Naive thymus-derived CD4-positive, alpha-beta T cell (primary cell): ENCODE measurements around the gene NUDT14. TPM values are rescaled to one million over a fixed set of nuclear protein-coding genes. Genes with fewer than 3 reads are reported as not detected.
A peak's percentile ranks its signal among the peaks of the same experiment; 100 is the strongest.

Experiments
- ATAC-seq: fragments of 150-1000 bp; cut with Tn5 transposase; 2 replicates; pipeline ENCODE4 v1.10.0; 2021; ENCODE audit warnings: mild to moderate bottlenecking, moderate library complexity
- CTCF ChIA-PET: fragments of 350-600 bp; sonication (Branson Sonifier 250); formaldehyde crosslinking; loops from one replicate; lab custom pipeline; 2021; ENCODE audit warnings: antibody characterized with exemption; lab: Charles Lee
- POLR2A ChIA-PET: fragments of 350-600 bp; sonication (Branson Sonifier 250); formaldehyde crosslinking; loops from one replicate; lab custom pipeline; 2021; ENCODE audit warnings: antibody characterized with exemption, inconsistent platforms; lab: Charles Lee
- DNase-seq, 9 donors: peaks; one replicate each; pipeline versions ENCODE4 v3.0.0 to v3.0.0-alpha.2; 2020 to 2022; ENCODE audit warnings: mixed read lengths in 1 of 9
- H3K27ac ChIP-seq: one replicate; pipeline ENCODE4 v1.7.0; 2013; ENCODE audit warnings: mild to moderate bottlenecking, low read depth, low read length, moderate library complexity
- H3K27me3 ChIP-seq, 2 donors: one replicate each; pipeline ENCODE4 v1.7.0; 2013; ENCODE audit warnings: low read length in 2 of 2, mild to moderate bottlenecking in 2 of 2, moderate library complexity in 2 of 2; ENCODE audit not compliant: control insufficient read depth in 2 of 2, insufficient read depth in 2 of 2
- H3K36me3 ChIP-seq, 3 experiments: 1 replicate in 2 of 3; 2 replicates in 1 of 3; pipeline ENCODE4 v1.7.0; 2013; ENCODE audit warnings: low read length in 3 of 3, mild to moderate bottlenecking in 3 of 3, moderate library complexity in 1 of 3; ENCODE audit not compliant: insufficient read depth in 3 of 3, control insufficient read depth in 2 of 3
- H3K4me1 ChIP-seq, 2 donors: one replicate each; pipeline ENCODE4 v1.7.0; 2013; ENCODE audit warnings: low read length in 2 of 2, mild to moderate bottlenecking in 2 of 2, moderate library complexity in 1 of 2; ENCODE audit not compliant: control insufficient read depth in 2 of 2, insufficient read depth in 2 of 2
- H3K4me3 ChIP-seq: 2 replicates; pipeline ENCODE4 v1.7.0; 2013; ENCODE audit warnings: mild to moderate bottlenecking, low read length
- H3K9me3 ChIP-seq, 3 experiments: 1 replicate in 2 of 3; 2 replicates in 1 of 3; pipeline ENCODE4 v1.7.0; 2013; ENCODE audit warnings: low read length in 3 of 3; ENCODE audit not compliant: control insufficient read depth in 2 of 3
- H3K27ac Mint-ChIP-seq, 9 donors: one replicate each; pipeline ENCODE4 v1.8.0; 2020 to 2022; ENCODE audit warnings: mixed read lengths in 9 of 9, mild to moderate bottlenecking in 8 of 9, moderate library complexity in 5 of 9, inconsistent platforms in 2 of 9
- H3K27me3 Mint-ChIP-seq, 5 donors: one replicate each; pipeline ENCODE4 v1.8.0; 2021 to 2022; ENCODE audit warnings: mixed read lengths in 5 of 5, mild to moderate bottlenecking in 1 of 5
- H3K36me3 Mint-ChIP-seq, 5 donors: one replicate each; pipeline ENCODE4 v1.8.0; 2020 to 2022; ENCODE audit warnings: mixed read lengths in 5 of 5, mild to moderate bottlenecking in 3 of 5, inconsistent platforms in 1 of 5
- H3K4me1 Mint-ChIP-seq, 7 donors: one replicate each; pipeline ENCODE4 v1.8.0; 2020 to 2022; ENCODE audit warnings: mixed read lengths in 7 of 7, mild to moderate bottlenecking in 3 of 7, inconsistent platforms in 1 of 7
- H3K4me3 Mint-ChIP-seq, 10 donors: one replicate each; pipeline ENCODE4 v1.8.0; 2020 to 2022; ENCODE audit warnings: mild to moderate bottlenecking in 10 of 10, mixed read lengths in 10 of 10, moderate library complexity in 6 of 10, inconsistent platforms in 2 of 10
- H3K9me3 Mint-ChIP-seq, 11 donors: one replicate each; pipeline ENCODE4 v1.8.0; 2020 to 2022; ENCODE audit warnings: mixed read lengths in 11 of 11, mild to moderate bottlenecking in 4 of 11, inconsistent platforms in 1 of 11, moderate library complexity in 1 of 11
- intact Hi-C, 2 donors: fragments of 100-400 bp; cut with micrococcal nuclease; formaldehyde crosslinking; loops; one replicate each; pipeline ENCODE4 v1.15.1; 2023
- polyA plus RNA-seq, 2 donors: library from polyadenylated mRNA; unstranded; fragments of 300-500 nt; fragmentation: Illumina TruSeq; gene quantifications; one replicate each; pipeline ENCODE4 v1.2.3, GENCODE V29; 2021
- total RNA-seq, 6 experiments: library from RNA in 5 of 6; stranded (reverse) in 5 of 6; gene quantifications; 1 replicate in 5 of 6; 2 replicates in 1 of 6; pipeline ENCODE4 v1.2.3 and lab custom pipeline; 2021 to 2026

The NUDT14 gene
- total and polyA plus RNA-seq, 7 experiments from 2014 or later = 17.3 to 29.6 (median 20.1) TPM

DNA sequence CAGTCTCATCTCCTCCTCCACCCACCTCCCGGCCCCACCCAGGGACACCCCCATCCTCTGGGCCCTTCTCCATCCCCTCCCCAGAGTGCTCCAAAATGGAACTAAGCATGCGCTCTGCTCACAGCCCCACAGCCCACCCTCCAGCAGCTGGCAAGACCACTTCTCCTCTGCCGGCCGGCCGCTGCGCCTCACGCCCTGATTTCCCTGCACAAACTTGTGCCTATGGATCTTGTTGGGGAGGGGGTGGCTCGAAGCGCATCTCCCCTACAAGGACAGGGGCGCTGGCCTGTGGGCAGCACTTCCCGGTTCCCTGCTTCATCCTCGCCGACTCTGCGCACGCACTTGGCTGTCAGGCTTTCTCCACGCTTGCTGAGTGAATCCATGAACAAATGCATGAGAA lies 19.5 kb upstream of the NUDT14 start:
- ATAC-seq (no peak), DNase-seq (no peak)
- Histone ChIP-seq H3K4me1 (peaks cover 2 to 36% of the 10 kb centered on the region in 2 donors), H3K27ac (no peak overlapping the region), H3K4me3 (no peak overlapping the region), H3K27me3 (peaks cover 6% of the 10 kb centered on the region in 2 donors), H3K9me3 (no peaks in the 10 kb centered on the region), H3K36me3 (no peaks in the 10 kb centered on the region)
- Mint-ChIP-seq H3K4me1 (peaks cover 9 to 23% (median 16%) of the 10 kb centered on the region in 7 donors), H3K9me3 (no peaks in the 10 kb centered on the region), H3K27ac (peak overlapping the region in 1 of 9 donors; percentile 52), H3K36me3 (no peaks in the 10 kb centered on the region), H3K4me3 (peak overlapping the region in 1 of 10 donors; percentile 11), H3K27me3 (peaks cover 9 to 35% (median 22%) of the 10 kb centered on the region in 5 donors)
- intact Hi-C loops = loop anchor here in 1 of 2 donors (5.0 kb wide), 1 partner anchor 108 kb away; no protein-coding TSS in a partner anchor
- POLR2A ChIA-PET = no interaction called here
- CTCF ChIA-PET = interaction anchor here (0.6 kb wide), 1 partner anchor 162 kb away, joined by 4 read pairs; no protein-coding TSS in a partner anchor

DNA sequence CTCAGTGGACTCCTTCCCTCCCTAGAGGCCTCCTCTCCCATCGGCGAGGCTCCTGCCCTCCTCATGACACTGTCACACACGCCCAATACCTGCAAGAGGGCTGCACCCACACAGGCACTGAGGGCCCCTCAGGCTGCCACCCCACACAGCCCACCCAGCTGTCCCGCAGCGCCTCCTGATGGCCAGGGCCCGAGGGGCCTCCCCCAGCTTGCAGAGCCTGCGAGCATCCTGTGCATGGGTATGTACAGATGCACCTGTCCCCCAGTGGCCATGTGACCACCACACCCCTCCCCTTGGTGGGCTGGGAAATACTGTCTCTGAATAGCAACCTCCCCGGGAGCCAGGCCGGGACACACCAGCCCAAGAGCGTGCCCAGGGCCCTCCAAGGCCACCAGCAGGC lies 19.0 kb upstream of the NUDT14 start:
- peaks cover 4 to 41% of the 10 kb centered on the region in 2 donors for H3K4me1 ChIP-seq
- peak overlapping the region in 1 of 9 donors; percentile 13 for H3K27ac Mint-ChIP-seq

DNA sequence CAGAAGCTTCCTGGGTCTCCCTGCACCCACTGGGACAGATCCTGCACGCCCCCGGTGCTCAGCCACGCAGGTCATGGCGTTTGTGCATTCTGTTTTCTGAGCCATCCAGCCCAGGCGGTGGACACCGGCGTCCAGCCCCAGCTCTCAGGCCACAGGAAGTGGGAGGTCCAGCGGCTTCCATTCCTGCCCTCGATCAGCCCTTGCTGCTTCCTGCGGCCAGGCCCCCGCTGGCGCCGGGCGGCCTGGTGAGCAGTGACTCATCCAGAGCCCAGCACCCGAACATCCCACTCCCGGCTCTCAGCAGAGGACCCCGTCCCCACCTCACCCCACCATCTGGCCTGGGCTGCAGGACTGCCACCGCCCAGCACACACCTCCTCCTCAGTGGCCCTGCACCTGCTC lies 18.0 kb upstream of the NUDT14 start:
- ATAC-seq = no peak
- H3K4me3 ChIP-seq = no peak overlapping the region
- Mint-ChIP-seq H3K27ac (peak overlapping the region in 2 of 9 donors; percentile 42 to 62), H3K36me3 (no peaks in the 10 kb centered on the region), H3K4me3 (peak overlapping the region in 2 of 10 donors; percentile 42 to 61), H3K4me1 (peaks cover 19 to 37% (median 25%) of the 10 kb centered on the region in 7 donors), H3K27me3 (peaks cover 16 to 46% (median 31%) of the 10 kb centered on the region in 5 donors), H3K9me3 (no peaks in the 10 kb centered on the region)
- ChIA-PET POLR2A (no interaction called here), CTCF (no interaction called here)
- intact Hi-C loops = no loop called here
- no peaks in the 10 kb centered on the region for H3K9me3 ChIP-seq
- no peak for DNase-seq
- no peak overlapping the region for H3K27ac ChIP-seq
- no peaks in the 10 kb centered on the region for H3K36me3 ChIP-seq
- H3K27me3 ChIP-seq = peaks cover 6% of the 10 kb centered on the region in 2 donors
- peaks cover 4 to 51% of the 10 kb centered on the region in 2 donors for H3K4me1 ChIP-seq

More for the DNA sequence above, 19.0 kb upstream of the NUDT14 start:
- Histone ChIP-seq H3K4me3 (no peak overlapping the region), H3K9me3 (no peaks in the 10 kb centered on the region), H3K27me3 (peaks cover 6% of the 10 kb centered on the region in 2 donors), H3K27ac (no peak overlapping the region), H3K36me3 (no peaks in the 10 kb centered on the region)
- ATAC-seq = no peak
- intact Hi-C loops = loop anchor here in 1 of 2 donors (5.0 kb wide), 1 partner anchor 108 kb away; no protein-coding TSS in a partner anchor
- H3K27me3 Mint-ChIP-seq = peaks cover 10 to 40% (median 26%) of the 10 kb centered on the region in 5 donors
- peak overlapping the region in 1 of 10 donors; percentile 11 for H3K4me3 Mint-ChIP-seq
- no peaks in the 10 kb centered on the region for H3K9me3 Mint-ChIP-seq
- H3K36me3 Mint-ChIP-seq = no peaks in the 10 kb centered on the region
- H3K4me1 Mint-ChIP-seq = peaks cover 13 to 28% (median 18%) of the 10 kb centered on the region in 7 donors
- CTCF ChIA-PET = interaction anchor here (0.6 kb wide), 1 partner anchor 162 kb away, joined by 4 read pairs; no protein-coding TSS in a partner anchor
- POLR2A ChIA-PET = no interaction called here
- no peak for DNase-seq

DNA sequence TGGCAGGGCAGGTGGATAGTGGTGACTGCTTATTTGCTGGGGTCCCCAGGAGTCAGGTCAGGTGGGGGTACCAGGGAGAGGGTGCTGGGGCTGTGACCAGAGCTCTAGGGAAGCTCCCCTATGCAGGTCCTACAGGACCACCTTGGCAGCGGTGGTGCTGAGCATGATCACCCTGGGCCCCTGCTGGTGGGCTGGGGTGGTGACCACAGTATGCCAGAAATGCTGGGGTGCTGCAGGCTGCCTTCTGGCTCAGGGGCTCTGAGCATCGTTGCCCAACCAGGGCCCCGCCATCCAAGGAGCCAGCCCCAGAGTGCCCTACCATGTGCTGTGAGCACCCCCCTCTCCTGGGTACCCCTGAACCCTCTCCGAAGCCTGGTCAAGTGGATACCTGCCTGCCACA lies 17.5 kb upstream of the NUDT14 start:
- Histone ChIP-seq H3K36me3 (no peaks in the 10 kb centered on the region), H3K4me1 (peaks cover 4 to 56% of the 10 kb centered on the region in 2 donors), H3K27ac (no peak overlapping the region), H3K4me3 (no peak overlapping the region), H3K9me3 (no peaks in the 10 kb centered on the region), H3K27me3 (peaks cover 6% of the 10 kb centered on the region in 2 donors)
- intact Hi-C loops = no loop called here
- Mint-ChIP-seq H3K27ac (peak overlapping the region in 2 of 9 donors; percentile 70 to 77), H3K36me3 (no peaks in the 10 kb centered on the region), H3K4me3 (peak overlapping the region in 2 of 10 donors; percentile 42 to 61), H3K27me3 (peaks cover 16 to 50% (median 31%) of the 10 kb centered on the region in 5 donors), H3K9me3 (no peaks in the 10 kb centered on the region), H3K4me1 (peaks cover 23 to 42% (median 29%) of the 10 kb centered on the region in 7 donors)
- CTCF ChIA-PET = no interaction called here
- no peak for ATAC-seq
- POLR2A ChIA-PET = no interaction called here
- DNase-seq = no peak

DNA sequence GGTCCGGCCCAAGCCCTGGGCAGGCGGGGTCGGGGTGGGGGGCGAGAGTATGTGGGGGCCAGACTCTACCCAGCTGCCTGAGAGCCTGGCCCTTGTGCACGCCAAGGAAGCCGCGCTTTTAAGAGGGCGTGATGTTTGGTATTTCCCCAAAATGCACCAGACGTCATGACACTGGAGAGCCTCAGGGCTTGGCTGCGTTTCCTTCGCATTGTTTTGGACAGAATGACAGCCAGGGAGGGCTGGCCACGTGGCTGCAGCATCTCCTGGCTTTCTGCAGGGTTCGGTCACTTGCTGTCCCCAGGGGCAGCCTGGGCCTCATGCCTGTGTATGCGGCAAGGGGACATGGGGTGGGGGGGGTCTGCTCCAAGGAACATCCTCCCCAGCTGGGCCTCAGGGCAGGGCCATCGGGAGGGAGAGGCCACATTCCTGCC lies 16.1 kb upstream of the NUDT14 start:
- H3K27ac ChIP-seq = no peak overlapping the region
- H3K4me1 Mint-ChIP-seq = peaks cover 23 to 41% (median 30%) of the 10 kb centered on the region in 7 donors
- H3K27me3 ChIP-seq = peaks cover 6% of the 10 kb centered on the region in 2 donors
- intact Hi-C loops = no loop called here
- CTCF ChIA-PET = interaction anchor here (1.1 kb wide), 1 partner anchor 15 kb away, joined by 3 read pairs; no protein-coding TSS in a partner anchor
- peak overlapping the region in 1 of 9 donors; percentile 46 for H3K27ac Mint-ChIP-seq
- H3K36me3 Mint-ChIP-seq = no peaks in the 10 kb centered on the region
- DNase-seq (no peak), ATAC-seq (peak; percentile 44)
- no peaks in the 10 kb centered on the region for H3K9me3 ChIP-seq
- H3K36me3 ChIP-seq = no peaks in the 10 kb centered on the region
- peaks cover 4 to 58% of the 10 kb centered on the region in 2 donors for H3K4me1 ChIP-seq
- peak overlapping the region in 3 of 10 donors; percentile 8 to 78 (median 27) for H3K4me3 Mint-ChIP-seq
- POLR2A ChIA-PET = no interaction called here
- no peaks in the 10 kb centered on the region for H3K9me3 Mint-ChIP-seq
- H3K4me3 ChIP-seq = no peak overlapping the region
- H3K27me3 Mint-ChIP-seq = peaks cover 16 to 50% (median 31%) of the 10 kb centered on the region in 5 donors

DNA sequence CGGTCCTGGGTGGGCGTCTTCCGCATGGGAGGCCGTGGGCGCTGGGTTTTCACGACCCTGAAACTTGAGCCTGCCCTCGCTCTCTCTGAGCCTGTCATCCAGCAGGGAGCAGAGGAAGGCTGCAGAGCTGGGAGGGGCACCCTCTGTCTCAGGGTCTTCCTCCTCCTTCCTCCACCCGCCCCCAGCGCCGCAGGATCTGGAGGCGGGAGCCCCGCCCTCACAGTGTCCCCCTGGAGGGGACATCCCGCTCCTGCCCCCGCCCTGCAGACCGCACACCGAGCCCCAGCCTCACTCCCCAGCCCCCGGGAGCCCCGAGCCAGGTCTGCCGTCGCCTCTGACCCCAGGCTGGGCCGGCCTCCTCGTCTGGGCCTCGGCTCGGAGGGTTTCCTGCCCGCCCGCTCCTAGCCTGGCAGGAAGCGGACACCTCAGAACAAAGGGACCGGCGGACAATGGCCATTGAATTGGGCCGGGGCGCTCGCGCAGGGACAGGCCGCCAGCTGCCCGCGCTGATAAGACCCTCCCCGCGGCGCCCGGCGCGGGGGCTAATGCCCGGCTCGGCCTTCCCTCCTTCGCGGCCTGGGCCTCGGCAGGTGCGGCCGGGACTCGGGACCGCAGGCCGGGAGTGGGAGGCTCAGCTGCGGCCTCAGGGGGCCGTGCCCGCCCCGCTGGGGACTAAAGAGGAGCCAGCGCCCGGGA lies 15.3 kb upstream of the NUDT14 start:
- POLR2A ChIA-PET = interaction anchor here (0.9 to 1.2 kb wide), 2 partner anchors 15 to 131 kb away, joined by 3 read pairs; partner anchors contain the start of genes GPR132 and NUDT14

More for the DNA sequence above, 15.3 kb upstream of the NUDT14 start:
- H3K27ac Mint-ChIP-seq = no peak overlapping the region
- H3K9me3 ChIP-seq = no peaks in the 10 kb centered on the region
- H3K4me3 ChIP-seq = no peak overlapping the region
- ATAC-seq = no peak
- no peaks in the 10 kb centered on the region for H3K9me3 Mint-ChIP-seq
- H3K27me3 Mint-ChIP-seq = peaks cover 16 to 50% (median 31%) of the 10 kb centered on the region in 5 donors
- peaks cover 4 to 50% of the 10 kb centered on the region in 2 donors for H3K4me1 ChIP-seq
- no peaks in the 10 kb centered on the region for H3K36me3 Mint-ChIP-seq
- H3K36me3 ChIP-seq = no peaks in the 10 kb centered on the region
- peaks cover 16 to 33% (median 24%) of the 10 kb centered on the region in 7 donors for H3K4me1 Mint-ChIP-seq
- no peak for DNase-seq
- intact Hi-C loops = no loop called here
- peak overlapping the region in 2 of 10 donors; percentile 68 to 78 for H3K4me3 Mint-ChIP-seq
- CTCF ChIA-PET = interaction anchor here (1.1 to 1.5 kb wide), 2 partner anchors 15 kb away, joined by 3 to 7 read pairs; no protein-coding TSS in a partner anchor
- no peak overlapping the region for H3K27ac ChIP-seq
- peaks cover 6% of the 10 kb centered on the region in 2 donors for H3K27me3 ChIP-seq
